Measurements from ENCODE around the gene RBM26.

The RBM26 gene

DNA sequence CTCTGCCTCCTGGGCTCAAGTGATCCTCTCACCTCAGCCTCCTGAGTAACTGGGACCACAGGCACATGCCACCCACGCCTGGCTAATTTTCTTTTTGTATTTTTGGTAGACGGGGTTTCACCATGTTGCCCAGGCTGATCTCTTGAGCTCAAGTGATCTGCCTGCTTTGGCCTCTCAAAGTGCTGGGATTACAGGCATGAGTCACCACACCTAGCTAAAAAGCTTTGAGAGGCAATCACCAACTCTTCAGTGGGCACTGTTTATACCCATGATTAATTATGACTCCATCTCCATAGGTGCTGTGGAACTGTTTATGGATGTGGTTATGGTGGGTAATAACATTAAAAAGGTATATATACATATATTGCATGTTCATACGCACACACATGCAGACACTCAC is 7.5 kb upstream of the RBM26 start:
- H3K9me3 ChIP-seq (replicated peaks; ENCODE audit: insufficient read depth, low read length): no peaks in the 10 kb centered on the region
- no peak for DNase-seq
- H3K27ac ChIP-seq (ENCODE audit: low read length): no peak overlapping the region
- H4K20me1 ChIP-seq (ENCODE audit: insufficient read depth, low read length): no peaks in the 10 kb centered on the region
- H3K4me1 ChIP-seq (ENCODE audit: low read length): no peaks in the 10 kb centered on the region
- H3K27me3 ChIP-seq (replicated peaks; ENCODE audit: insufficient read depth, low read length): no peaks in the 10 kb centered on the region
- no peaks in the 10 kb centered on the region for H3K79me2 ChIP-seq (ENCODE audit: low read length)
- TF ChIP-seq, protein P1, sequence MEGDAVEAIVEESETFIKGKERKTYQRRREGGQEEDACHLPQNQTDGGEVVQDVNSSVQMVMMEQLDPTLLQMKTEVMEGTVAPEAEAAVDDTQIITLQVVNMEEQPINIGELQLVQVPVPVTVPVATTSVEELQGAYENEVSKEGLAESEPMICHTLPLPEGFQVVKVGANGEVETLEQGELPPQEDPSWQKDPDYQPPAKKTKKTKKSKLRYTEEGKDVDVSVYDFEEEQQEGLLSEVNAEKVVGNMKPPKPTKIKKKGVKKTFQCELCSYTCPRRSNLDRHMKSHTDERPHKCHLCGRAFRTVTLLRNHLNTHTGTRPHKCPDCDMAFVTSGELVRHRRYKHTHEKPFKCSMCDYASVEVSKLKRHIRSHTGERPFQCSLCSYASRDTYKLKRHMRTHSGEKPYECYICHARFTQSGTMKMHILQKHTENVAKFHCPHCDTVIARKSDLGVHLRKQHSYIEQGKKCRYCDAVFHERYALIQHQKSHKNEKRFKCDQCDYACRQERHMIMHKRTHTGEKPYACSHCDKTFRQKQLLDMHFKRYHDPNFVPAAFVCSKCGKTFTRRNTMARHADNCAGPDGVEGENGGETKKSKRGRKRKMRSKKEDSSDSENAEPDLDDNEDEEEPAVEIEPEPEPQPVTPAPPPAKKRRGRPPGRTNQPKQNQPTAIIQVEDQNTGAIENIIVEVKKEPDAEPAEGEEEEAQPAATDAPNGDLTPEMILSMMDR (IDR thresholded peaks at IDR 0.05; ENCODE audit: low read length): no peak
- TF ChIP-seq EZH2 (optimal IDR thresholded peaks at IDR 0.05; ENCODE audit: low read depth, low read length): no peak
- TF ChIP-seq EZH2phosphoT487 (IDR thresholded peaks at IDR 0.05; ENCODE audit: low read length): no peak
- H3K4me3 ChIP-seq (ENCODE audit: low read length): no peak overlapping the region
- no peaks in the 10 kb centered on the region for H3K36me3 ChIP-seq (replicated peaks; ENCODE audit: insufficient read depth, low read length)
- no peak overlapping the region for H3K4me2 ChIP-seq (ENCODE audit: low read depth, low read length)
- H3K9me2 ChIP-seq (replicated peaks; ENCODE audit: insufficient read depth, low read length): no peaks in the 10 kb centered on the region
- H2AFZ ChIP-seq (ENCODE audit: low read length): no peak overlapping the region
- no peak overlapping the region for H3K9ac ChIP-seq (ENCODE audit: low read length)
- no peaks in the 10 kb centered on the region for H3F3A ChIP-seq (ENCODE audit: insufficient read depth, low read length)

- no peak overlapping the region for H3K4me2 ChIP-seq (ENCODE audit: low read depth, low read length)
- H3K36me3 ChIP-seq (replicated peaks; ENCODE audit: insufficient read depth, low read length): no peaks in the 10 kb centered on the region
These were observed 3.8 kb upstream of the RBM26 start for GRCh38 chr13:79409828-79410227.

DNA sequence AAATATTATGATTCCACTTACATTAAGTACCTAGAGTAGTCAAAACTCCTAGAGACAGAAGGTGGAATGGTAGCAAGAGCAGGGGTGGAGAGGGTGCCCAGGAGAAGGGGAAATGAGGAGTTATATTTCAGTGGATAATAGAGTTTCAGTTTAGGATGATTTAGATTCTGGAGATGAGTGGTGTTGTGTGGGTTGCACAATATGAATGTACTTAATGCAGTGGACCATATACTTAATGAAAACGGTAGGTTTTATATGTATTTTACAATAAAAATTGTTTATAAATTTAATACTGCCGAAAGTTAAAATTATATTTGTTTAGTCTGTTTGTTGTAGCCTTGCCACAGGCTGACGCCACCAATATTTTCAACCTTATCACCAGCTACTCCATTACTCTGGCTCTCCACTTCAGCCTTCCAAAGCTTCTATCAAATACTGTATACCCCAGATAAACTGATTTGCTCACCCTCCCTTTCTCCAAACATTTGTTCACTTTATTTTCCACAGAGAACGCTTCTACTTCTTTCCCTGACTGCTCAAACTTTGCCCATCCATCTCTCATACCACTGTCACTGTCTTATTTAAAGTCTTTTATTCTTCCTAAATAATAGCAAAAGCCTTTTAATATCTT is 1.4 kb upstream of the RBM26 start:
- Histone ChIP-seq H3K4me3 (ENCODE audit: low read length) (peak overlapping the region; percentile 86), H3F3A (ENCODE audit: insufficient read depth, low read length) (peaks cover 3% of the 10 kb centered on the region; the same call in 1 of the 2 replicates), H3K27ac (ENCODE audit: low read length) (no peak overlapping the region), H3K27me3 (replicated peaks; ENCODE audit: insufficient read depth, low read length) (no peaks in the 10 kb centered on the region), H3K9me2 (replicated peaks; ENCODE audit: insufficient read depth, low read length) (no peaks in the 10 kb centered on the region), H3K9ac (ENCODE audit: low read length) (peak overlapping the region; percentile 92; the same call in 1 of the 2 replicates), H4K20me1 (ENCODE audit: insufficient read depth, low read length) (no peaks in the 10 kb centered on the region), H3K79me2 (ENCODE audit: low read length) (peaks cover 52% of the 10 kb centered on the region), H3K4me1 (ENCODE audit: low read length) (peaks cover 11% of the 10 kb centered on the region), H2AFZ (ENCODE audit: low read length) (no peak overlapping the region), H3K36me3 (replicated peaks; ENCODE audit: insufficient read depth, low read length) (no peaks in the 10 kb centered on the region), H3K4me2 (ENCODE audit: low read depth, low read length) (peak overlapping the region; percentile 72), H3K9me3 (replicated peaks; ENCODE audit: insufficient read depth, low read length) (no peaks in the 10 kb centered on the region)
- no peak for DNase-seq
- no peak for TF ChIP-seq EZH2phosphoT487 (IDR thresholded peaks at IDR 0.05; ENCODE audit: low read length)
- TF ChIP-seq EZH2 (optimal IDR thresholded peaks at IDR 0.05; ENCODE audit: low read depth, low read length): no peak
- TF ChIP-seq, protein P1 (IDR thresholded peaks at IDR 0.05; ENCODE audit: low read length): no peak

More at GRCh38 chr13:79409828-79410227, 3.8 kb upstream of the RBM26 start:
- DNase-seq: no peak
- no peaks in the 10 kb centered on the region for H3K9me2 ChIP-seq (replicated peaks; ENCODE audit: insufficient read depth, low read length)
- no peak overlapping the region for H3K27ac ChIP-seq (ENCODE audit: low read length)
- H4K20me1 ChIP-seq (ENCODE audit: insufficient read depth, low read length): no peaks in the 10 kb centered on the region
- no peak overlapping the region for H2AFZ ChIP-seq (ENCODE audit: low read length)
- no peaks in the 10 kb centered on the region for H3K27me3 ChIP-seq (replicated peaks; ENCODE audit: insufficient read depth, low read length)
- H3K9me3 ChIP-seq (replicated peaks; ENCODE audit: insufficient read depth, low read length): no peaks in the 10 kb centered on the region
- no peak overlapping the region for H3K9ac ChIP-seq (ENCODE audit: low read length)
- TF ChIP-seq EZH2 (optimal IDR thresholded peaks at IDR 0.05; ENCODE audit: low read depth, low read length) (no peak), EZH2phosphoT487 (IDR thresholded peaks at IDR 0.05; ENCODE audit: low read length) (no peak)
- TF ChIP-seq, protein P1 (IDR thresholded peaks at IDR 0.05; ENCODE audit: low read length): no peak
- H3K4me3 ChIP-seq (ENCODE audit: low read length): no peak overlapping the region
- no peaks in the 10 kb centered on the region for H3K4me1 ChIP-seq (ENCODE audit: low read length)
- H3F3A ChIP-seq (ENCODE audit: insufficient read depth, low read length): peaks cover 3% of the 10 kb centered on the region; the same call in 1 of the 2 replicates
- H3K79me2 ChIP-seq (ENCODE audit: low read length): peaks cover 29% of the 10 kb centered on the region
